Endothelial cell (in vitro differentiated cells): ENCODE data around the gene FIGLA. TPM values are rescaled to one million over a fixed set of nuclear protein-coding genes. Genes with fewer than 3 reads are reported as not detected.

ENCODE experiments used
- DNase-seq: peaks from one replicate; pipeline ENCODE4 v3.0.0; 2021; ENCODE audit warnings: low spot score
- H3K27ac Mint-ChIP-seq: one replicate; pipeline ENCODE4 v1.8.0; 2021; ENCODE audit warnings: mixed read lengths, inconsistent platforms; ENCODE audit not compliant: unreplicated experiment
- H3K27me3 Mint-ChIP-seq: one replicate; pipeline ENCODE4 v1.8.0; 2021; ENCODE audit warnings: mild to moderate bottlenecking, moderate library complexity, mixed read lengths, inconsistent platforms; ENCODE audit not compliant: unreplicated experiment
- H3K36me3 Mint-ChIP-seq: one replicate; pipeline ENCODE4 v1.8.0; 2021; ENCODE audit warnings: mild to moderate bottlenecking, low read depth, mixed read lengths, inconsistent platforms; ENCODE audit not compliant: unreplicated experiment
- H3K4me1 Mint-ChIP-seq: one replicate; pipeline ENCODE4 v1.8.0; 2021; ENCODE audit warnings: mild to moderate bottlenecking, mixed read lengths, inconsistent platforms; ENCODE audit not compliant: unreplicated experiment
- H3K4me3 Mint-ChIP-seq: one replicate; pipeline ENCODE4 v1.8.0; 2021; ENCODE audit warnings: mild to moderate bottlenecking, mixed read lengths, inconsistent platforms; ENCODE audit not compliant: unreplicated experiment
- H3K9me3 Mint-ChIP-seq: one replicate; pipeline ENCODE4 v1.8.0; 2021; ENCODE audit warnings: mixed read lengths, inconsistent platforms; ENCODE audit not compliant: unreplicated experiment
- total RNA-seq: library from RNA; stranded (reverse); fragmentation: NEBNext Ultra II Directional; extraction: Animal tissue kit (Norgen Biotek cat#: 25700); gene quantifications from one replicate; pipeline ENCODE4 v1.2.1, GENCODE V29; 2021; ENCODE audit not compliant: unreplicated experiment
- TF ChIP-seq, protein P1 (sequence below): fragments of 200-600 bp; sonication (generic); IDR thresholded peaks from one replicate; pipeline ENCODE4 v1.5.0; 2021; ENCODE audit warnings: antibody characterized with exemption; ENCODE audit not compliant: unreplicated experiment

FIGLA gene
- total RNA-seq, 1 donor from 2014 or later = not detected

DNA sequence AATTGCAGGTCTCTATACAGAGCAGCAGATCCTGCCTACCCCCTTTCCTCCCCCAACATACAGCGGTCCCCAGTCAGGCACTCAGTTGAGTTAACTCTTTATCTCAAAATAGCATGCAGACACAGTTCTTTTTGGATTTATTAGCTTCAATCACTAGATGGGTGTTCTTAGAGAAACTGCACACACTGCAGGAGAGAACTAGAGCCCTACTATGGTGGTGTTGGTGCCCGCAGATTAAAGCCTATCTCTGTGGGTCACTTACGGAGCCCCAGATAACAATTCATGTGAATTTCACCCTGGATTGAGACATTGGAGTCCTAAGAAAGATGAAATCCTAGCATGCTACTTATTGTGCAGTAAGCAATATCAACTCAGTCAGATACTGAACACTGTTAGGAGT lies 34.3 kb downstream of the FIGLA start:
- Mint-ChIP-seq H3K9me3 (no peaks in the 10 kb centered on the region), H3K27me3 (peaks cover 1% of the 10 kb centered on the region), H3K4me1 (peaks cover 4% of the 10 kb centered on the region), H3K36me3 (no peaks in the 10 kb centered on the region), H3K27ac (no peak overlapping the region), H3K4me3 (no peak overlapping the region)
- DNase-seq = no peak
- TF ChIP-seq, protein P1, sequence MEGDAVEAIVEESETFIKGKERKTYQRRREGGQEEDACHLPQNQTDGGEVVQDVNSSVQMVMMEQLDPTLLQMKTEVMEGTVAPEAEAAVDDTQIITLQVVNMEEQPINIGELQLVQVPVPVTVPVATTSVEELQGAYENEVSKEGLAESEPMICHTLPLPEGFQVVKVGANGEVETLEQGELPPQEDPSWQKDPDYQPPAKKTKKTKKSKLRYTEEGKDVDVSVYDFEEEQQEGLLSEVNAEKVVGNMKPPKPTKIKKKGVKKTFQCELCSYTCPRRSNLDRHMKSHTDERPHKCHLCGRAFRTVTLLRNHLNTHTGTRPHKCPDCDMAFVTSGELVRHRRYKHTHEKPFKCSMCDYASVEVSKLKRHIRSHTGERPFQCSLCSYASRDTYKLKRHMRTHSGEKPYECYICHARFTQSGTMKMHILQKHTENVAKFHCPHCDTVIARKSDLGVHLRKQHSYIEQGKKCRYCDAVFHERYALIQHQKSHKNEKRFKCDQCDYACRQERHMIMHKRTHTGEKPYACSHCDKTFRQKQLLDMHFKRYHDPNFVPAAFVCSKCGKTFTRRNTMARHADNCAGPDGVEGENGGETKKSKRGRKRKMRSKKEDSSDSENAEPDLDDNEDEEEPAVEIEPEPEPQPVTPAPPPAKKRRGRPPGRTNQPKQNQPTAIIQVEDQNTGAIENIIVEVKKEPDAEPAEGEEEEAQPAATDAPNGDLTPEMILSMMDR = no peak

GRCh38 chr2:70753902-70754301 lies 36.5 kb downstream of the FIGLA start:
- TF ChIP-seq, protein P1 = no peak
- H3K4me3 Mint-ChIP-seq = no peak overlapping the region
- no peak overlapping the region for H3K27ac Mint-ChIP-seq
- DNase-seq = no peak
- H3K4me1 Mint-ChIP-seq = peaks cover 10% of the 10 kb centered on the region
- H3K27me3 Mint-ChIP-seq = peaks cover 2% of the 10 kb centered on the region
- H3K9me3 Mint-ChIP-seq = no peaks in the 10 kb centered on the region
- no peaks in the 10 kb centered on the region for H3K36me3 Mint-ChIP-seq

- H3K4me3 Mint-ChIP-seq = no peak overlapping the region
- TF ChIP-seq, protein P1 = no peak
- no peaks in the 10 kb centered on the region for H3K9me3 Mint-ChIP-seq
- no peak for DNase-seq
- peaks cover 3% of the 10 kb centered on the region for H3K27me3 Mint-ChIP-seq
- no peak overlapping the region for H3K27ac Mint-ChIP-seq
- peaks cover 10% of the 10 kb centered on the region for H3K4me1 Mint-ChIP-seq
- no peaks in the 10 kb centered on the region for H3K36me3 Mint-ChIP-seq
These were observed 37.4 kb downstream of the FIGLA start for GRCh38 chr2:70753031-70753430.

DNA sequence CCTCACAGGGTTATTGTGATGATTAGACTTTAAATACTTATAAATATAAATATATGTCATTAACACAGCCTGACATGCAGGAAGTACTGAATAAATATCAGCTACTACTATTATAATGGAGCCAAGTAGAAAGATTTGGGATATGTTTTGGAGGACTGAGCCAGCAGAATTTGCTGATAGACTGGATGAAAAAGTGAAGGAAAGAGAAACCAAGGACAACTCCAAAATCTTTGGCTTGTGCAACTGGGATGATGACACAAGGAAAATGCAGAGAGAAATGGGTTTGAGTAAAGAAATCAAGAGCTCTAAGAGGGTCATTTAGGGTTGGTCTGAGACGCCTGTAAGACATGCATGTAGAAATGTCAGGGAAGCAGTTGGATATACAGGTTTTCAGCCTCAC lies 38.0 kb downstream of the FIGLA start:
- no peaks in the 10 kb centered on the region for H3K9me3 Mint-ChIP-seq
- H3K27ac Mint-ChIP-seq = no peak overlapping the region

GRCh38 chr2:70751881-70752280 lies 38.6 kb downstream of the FIGLA start:
- Mint-ChIP-seq H3K4me3 (no peak overlapping the region), H3K4me1 (peaks cover 10% of the 10 kb centered on the region)

More for the DNA sequence above, 38.0 kb downstream of the FIGLA start:
- DNase-seq = no peak
- H3K36me3 Mint-ChIP-seq = peaks cover 2% of the 10 kb centered on the region
- H3K4me1 Mint-ChIP-seq = peaks cover 9% of the 10 kb centered on the region
- peaks cover 3% of the 10 kb centered on the region for H3K27me3 Mint-ChIP-seq
- TF ChIP-seq, protein P1 = no peak
- H3K4me3 Mint-ChIP-seq = no peak overlapping the region

More at GRCh38 chr2:70751881-70752280, 38.6 kb downstream of the FIGLA start:
- Mint-ChIP-seq H3K27ac (no peak overlapping the region), H3K27me3 (peaks cover 3% of the 10 kb centered on the region), H3K9me3 (no peaks in the 10 kb centered on the region), H3K36me3 (peaks cover 5% of the 10 kb centered on the region)
- no peak for DNase-seq
- TF ChIP-seq, protein P1 = no peak
